HG02970 (cell line): ENCODE data around the gene OSBPL2.

Experiments used
- ATAC-seq: cut with Tn5 transposase; IDR thresholded peaks from one replicate; pipeline ENCODE4 v1.9.1; 2021; ENCODE audit warnings: mild to moderate bottlenecking, moderate library complexity, moderate number of reproducible peaks; ENCODE audit not compliant: unreplicated experiment, low FRiP score

The OSBPL2 gene

DNA sequence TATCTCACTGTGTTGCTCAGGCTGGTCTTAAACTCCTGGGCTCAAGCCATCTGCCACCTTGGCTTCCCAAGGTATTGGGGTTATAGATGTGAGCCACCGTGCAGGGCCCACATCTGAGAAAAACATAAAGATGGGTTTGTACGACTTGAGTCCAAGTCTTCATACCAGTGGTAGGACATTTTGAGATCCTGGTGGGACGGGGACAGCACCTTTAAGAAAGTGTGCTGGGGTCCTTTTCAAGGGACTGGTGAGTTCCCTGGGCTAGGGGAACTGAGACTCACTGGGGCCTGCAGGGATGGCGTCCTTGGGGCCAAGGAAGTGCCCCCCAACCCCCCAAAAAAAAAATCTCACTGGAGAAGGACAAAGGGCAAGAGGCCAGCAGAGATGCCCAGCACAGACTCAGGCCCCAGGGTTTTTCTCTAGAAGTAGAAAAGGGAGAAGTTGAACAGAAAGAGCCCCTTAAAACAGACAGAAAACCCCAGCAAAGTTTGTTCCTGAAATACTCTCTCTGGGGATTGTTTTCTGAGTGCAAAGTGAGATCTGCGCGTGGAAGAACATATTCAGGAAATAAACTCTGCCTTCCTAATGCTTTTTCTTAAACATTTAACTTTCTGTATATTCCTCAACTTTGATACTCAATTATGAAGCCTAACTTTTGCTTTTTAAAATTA lies 10.7 kb downstream of the OSBPL2 start:
- no peak for ATAC-seq

DNA sequence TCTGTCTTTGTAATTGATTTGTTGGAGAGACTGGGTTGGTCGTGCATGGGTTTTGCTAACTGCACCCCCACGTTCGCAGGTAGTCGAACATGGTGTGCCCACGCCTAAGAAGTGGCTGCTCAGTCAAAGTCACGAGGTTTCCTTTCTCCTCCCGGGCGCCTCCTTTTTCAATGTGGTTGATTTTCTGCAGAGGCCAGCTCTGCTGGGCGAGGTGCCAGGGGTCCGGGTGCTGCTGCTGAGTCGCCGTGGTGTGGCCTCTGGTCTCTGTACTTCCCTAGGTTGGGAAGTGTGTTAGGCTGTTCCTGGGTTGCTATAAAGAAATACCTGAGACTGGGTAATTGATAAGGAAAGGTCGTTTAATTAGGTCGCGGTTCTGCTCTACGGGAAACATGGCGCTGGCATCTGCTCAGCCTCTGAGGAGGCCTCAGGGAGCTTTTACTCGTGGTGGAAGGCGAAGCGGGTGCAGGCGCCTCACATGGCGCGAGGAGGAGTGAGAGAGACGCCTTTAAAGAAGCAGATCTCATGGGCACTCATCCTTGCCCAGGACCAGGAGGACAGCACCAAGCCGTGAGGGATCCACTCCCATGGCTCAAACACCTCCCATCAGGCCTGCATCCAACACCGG lies 14.1 kb downstream of the OSBPL2 start:
- ATAC-seq, result no peak

DNA sequence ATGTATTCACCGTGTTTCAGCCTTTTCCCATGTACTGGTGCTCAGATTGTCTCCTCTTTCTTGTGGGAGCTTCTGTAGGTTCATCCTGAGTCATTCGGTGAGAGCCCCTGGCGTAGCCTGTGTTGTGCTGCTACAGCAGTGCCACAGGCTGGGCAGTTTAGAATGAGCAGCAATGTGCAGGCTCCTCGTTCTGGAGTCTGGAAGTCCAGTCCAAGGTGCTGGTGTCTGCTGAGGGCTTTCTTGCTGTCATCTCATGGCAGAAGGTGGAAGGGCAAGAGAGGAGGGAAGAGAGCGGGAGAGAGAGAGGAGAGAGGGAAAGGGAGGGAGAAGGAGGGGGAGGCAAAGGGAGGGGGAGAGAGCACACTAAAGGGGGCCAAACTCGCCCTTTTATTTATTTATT lies 15.1 kb downstream of the OSBPL2 start:
- ATAC-seq, result no peak

DNA sequence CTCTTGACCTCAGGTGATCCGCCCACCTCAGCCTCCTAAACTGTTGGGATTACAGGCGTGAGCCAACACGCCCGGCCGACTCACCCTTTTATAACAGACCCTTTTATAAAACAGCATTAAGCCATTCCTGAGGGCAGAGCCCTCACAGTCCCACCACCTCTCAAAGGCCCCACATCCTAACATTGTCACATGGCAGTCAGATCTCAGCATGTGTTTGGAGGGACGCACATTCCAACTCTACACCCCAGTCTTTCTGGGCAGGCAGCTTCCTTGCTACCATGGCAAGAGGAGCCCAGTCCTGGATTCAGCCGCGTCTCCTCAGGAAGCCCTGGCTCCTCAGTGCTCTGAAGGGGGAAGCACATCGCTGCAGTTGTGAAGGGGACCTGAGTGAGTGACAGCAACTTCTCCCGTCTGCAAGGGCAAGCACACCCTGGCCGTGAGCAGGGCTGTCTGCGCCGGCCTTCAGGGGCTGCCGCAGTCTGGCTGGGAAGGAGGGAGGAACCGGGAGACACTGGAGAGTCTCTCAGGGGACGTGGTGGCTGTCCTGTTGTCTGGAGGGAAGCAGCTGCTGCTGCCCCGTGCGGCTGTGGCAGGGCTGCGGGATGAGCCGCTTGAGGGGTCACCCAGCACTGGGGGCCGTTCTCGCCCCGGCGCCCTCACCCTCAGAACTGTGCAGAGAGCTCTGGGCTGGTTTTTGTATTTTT lies 15.9 kb downstream of the OSBPL2 start:
- no peak for ATAC-seq

DNA sequence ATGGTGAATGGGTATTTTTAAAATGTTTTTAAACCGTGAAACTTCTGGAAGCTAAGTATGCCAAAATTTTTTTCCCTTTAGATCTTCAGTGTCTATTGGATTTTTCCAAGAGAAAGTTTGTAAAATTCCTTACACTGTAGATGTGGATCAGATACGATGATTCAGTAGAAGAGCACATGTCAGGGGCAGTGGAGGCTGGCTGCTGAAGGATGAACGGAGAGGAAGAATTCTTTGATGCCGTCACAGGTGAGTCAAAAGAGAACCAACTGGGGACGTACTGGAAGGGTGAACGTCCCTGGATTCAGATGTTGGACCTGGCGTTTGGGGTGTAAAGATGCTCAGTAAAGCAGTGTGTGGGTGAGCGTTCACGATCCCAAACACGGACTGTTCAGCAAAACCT lies 17.7 kb downstream of the OSBPL2 start:
- ATAC-seq, result no peak

DNA sequence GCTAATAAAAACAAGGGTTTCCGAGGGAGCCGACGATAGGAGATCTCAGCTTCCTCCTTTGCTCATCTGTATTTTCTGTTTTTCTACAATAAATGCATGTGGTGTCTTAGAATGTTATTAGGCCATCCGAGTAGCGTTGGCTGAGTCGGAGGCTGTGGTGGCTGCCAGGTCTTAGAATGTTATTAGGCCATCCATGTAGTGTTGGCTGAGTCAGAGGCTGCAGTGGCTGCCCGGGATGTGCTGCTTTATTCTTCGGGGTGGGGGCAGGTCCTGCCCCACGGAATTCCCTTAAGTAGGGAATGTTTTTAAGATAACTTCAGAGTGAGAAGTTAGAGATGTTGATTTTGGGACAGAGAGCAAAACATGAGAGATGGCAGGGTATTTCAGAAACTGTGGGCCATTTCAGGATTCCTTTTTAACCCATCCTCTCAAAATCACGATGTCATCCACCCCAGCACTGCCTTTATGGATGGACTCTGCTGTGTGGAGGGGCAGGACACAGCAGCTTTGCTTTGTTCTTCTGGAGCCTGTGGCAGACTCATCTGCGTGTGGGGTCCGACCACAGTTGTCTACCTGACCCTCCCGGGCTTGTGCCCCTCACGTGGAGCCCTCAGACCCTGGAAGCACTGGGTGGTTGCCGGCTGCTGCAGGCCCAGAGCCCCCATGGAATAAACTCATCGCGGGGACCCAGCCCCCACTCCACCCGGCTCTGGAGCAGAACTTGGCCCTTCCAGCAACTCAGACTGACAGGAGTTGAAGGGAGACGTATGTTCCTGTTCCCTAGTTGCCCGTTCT lies 20.4 kb downstream of the OSBPL2 start:
- ATAC-seq, result no peak

DNA sequence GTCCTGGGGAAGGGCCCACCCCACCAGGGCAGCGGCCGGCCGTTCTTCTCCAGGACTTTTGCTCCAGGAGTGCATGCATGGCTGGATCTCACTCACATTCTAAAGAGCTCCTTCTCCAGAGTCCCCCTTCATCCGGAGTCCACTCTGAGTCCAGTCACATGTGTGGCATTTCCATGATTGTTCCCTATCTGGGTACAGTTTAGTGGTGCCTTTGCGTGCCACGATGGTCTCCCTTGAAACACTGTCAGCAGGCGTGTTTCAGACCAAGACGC lies 20.9 kb downstream of the OSBPL2 start:
- ATAC-seq, result no peak

DNA sequence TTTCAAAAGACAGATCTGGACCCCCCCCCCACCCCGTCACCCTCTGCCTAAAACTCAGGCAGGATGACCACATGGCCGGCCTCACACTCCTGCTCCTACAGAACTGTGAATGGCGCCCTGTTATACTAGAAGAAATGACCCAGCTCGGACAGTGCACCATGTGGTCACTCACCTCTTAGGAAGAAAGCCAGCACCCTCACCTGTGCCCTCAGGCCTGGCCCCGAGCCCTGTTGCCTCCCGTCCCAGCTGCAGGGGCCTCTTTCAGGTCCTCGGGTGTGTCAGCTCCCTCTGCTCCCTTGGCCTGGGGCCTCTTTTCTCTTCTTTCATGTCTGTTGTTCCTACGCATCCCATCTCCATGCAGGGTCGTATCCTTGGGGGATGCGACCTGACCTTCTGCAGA lies 23.7 kb downstream of the OSBPL2 start:
- ATAC-seq, result no peak

DNA sequence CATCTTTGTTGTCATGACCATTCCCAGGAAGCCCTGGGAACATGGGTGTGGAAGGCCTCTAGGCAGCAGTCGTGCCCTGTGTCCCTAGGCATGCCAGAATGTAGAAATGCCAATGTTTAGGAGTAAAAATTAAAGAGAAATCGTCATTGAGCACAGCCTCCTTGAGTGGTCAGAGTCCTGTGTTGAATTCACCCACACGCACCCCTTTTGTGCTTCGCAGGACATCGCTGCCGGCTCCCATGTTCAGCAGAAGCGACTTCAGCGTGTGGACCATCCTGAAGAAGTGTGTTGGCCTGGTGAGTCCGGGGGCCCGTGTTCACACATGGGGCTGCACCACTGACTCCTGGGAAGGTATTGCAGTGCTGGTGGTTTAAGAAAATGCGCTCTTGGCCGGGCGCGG lies 25.1 kb downstream of the OSBPL2 start:
- no peak for ATAC-seq

DNA sequence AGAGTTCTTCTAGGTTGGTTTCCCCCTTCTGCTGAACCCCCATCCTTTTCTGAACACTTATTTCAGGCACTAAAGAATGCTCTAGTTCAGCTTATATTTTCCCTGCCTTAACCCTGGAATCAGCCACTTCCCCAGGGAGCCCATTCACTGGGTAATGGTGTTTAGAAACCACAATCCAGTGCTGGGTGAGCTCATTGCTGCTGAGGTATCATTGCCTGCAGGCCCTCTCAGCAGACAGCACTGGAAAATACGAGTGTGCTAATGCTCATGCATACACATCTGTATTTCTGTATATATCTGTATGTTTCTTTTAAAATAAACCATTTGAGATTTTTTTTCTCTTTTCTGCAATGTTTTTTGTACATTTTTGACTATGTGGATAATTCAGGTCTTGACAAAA lies 27.0 kb downstream of the OSBPL2 start:
- no peak for ATAC-seq

DNA sequence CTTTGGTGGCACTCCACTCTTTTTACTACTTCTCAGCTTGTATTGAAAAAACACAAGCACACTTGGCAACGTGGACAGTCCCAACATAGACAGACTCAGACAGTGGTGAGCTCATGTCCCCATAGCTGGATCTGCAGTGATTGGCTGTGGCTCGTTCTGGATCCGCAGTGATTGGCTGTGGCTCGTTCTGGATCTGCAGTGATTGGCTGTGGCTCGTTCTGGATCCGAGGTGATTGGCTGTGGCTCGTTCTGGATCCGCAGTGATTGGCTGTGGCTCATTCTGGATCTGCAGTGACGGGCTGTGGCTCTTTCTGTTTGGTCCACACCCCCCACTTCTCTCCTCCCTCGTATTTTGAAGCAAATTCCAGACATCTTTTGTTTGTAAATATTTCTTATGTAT lies 28.0 kb downstream of the OSBPL2 start:
- no peak for ATAC-seq

DNA sequence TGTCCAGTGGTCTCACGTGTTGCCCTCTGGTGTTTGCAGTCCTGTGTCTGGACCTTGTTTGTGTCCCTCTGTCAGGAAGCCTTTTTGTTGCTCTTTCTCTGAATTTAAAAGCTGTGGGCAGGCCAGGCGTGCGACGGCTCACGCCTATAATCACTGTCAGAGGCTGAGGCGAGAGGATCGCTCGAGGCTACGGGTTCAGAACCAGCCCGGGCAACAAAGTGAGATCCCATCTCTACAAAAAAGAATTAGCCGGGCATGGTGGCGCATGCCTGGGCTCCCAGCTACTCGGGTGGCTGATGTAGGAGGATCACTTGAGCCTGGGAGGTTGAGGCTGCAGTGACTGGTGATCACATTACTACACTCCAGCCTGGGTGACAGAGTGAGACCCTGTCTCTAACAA lies 28.5 kb downstream of the OSBPL2 start:
- ATAC-seq, result no peak

DNA sequence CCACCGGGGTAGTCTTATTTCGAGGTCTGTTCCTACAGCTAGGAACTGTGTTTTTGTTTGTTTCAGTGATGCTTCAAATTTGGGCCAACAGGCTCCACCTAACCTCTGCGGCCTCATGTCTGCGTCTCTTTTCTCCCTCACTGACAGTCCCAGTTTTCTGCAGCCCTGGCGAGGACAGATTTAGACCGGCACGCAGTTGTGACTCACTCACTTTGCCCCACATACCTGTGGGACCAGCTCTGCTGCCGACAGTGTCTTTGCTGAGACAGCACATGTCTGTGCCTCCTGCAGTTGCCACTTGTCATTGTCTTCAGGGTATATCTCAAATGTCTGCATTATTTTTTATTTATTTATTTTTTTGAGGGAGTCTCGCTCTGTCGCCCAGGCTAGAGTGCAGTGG lies 29.2 kb downstream of the OSBPL2 start:
- no peak for ATAC-seq

DNA sequence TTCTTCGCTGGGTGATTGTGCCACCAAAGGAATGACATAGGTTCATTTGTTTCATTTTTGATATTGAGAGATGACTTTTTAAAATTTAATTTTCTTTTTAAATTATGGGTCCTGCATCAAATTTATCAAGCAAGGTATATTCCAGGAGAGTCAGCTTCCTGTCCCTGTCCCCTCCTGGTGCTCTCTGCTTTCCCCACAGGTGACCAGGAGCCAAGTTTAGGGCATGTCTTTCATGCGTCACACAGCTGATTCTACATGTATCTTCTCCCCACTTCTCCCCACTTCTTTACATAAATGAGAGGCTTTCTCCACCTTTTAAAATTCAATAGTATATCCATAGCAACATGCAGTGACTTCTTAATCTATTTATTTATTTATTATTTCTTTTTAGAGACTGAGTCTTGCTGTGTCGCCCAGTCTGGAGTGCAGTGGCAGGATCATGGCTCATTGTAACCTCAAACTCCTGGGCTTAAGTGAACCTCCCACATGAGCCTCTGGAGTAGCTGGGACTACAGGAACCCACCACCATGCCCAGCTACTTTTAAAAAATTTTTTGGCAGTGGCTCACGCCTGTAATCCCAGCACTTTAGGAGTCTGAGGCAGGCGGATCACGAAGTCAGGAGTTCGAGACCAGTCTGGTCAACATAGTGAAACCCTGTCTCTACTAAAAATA lies 30.0 kb downstream of the OSBPL2 start:
- ATAC-seq, result no peak

DNA sequence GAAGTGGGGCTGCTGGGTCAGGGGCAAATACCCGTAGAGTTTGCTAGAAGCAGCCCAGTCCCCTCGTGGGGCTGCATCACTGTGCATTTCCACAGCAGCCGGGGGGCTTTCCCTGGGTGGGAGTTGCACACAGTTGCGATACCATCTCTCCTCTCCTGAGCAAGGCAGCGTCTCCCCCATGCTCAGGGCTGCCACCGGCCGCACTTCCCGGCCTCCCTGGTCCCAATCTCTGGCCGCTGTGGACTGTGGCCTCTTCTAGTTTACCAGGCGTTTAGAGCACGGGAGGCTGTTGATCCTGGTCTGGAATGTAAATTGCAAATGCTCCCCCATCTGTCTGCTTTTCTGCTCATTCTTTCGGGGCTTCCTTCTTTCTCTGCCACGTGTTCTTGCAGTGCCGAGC lies 31.1 kb downstream of the OSBPL2 start:
- no peak for ATAC-seq

DNA sequence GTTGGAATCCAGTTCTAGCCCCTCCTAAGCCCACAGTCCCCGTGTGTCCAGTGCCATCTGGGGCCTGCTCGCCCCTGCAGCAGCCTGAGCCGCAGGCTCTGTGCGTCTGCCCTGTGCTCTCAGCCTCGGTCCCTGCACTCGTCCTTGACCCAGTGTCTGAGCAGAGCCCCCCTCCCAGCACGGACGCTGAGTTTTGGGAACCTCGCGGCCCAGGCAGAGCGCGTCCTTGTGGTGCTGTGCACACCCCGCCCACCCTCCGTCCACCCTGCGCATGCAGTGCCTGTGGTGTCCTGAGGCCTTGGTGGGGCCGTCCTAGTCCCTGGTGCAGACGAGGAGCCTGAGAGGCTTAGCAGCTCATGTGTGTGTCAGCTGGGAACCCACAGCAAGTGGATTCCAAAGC lies 31.6 kb downstream of the OSBPL2 start:
- ATAC-seq, result no peak

DNA sequence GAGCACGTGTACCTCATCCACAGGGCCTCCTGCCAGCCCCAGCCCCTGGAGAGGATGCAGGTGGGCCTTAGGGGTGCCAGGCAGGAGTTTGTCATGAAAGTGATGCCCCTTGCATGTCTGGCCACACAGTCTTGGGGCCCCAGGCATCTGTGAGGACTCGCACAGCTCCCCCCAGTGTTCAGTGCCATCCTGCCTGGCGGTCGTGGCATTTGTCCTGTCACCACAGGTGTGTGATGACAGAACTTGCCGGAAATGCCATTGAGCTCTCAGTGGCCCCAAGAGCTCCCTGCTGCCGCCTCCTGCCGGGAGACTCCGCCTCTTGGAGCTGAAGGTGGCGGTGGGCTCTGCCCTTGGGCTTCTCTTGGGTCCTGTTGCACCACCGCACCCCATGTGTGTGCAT lies 33.9 kb downstream of the OSBPL2 start:
- no peak for ATAC-seq

DNA sequence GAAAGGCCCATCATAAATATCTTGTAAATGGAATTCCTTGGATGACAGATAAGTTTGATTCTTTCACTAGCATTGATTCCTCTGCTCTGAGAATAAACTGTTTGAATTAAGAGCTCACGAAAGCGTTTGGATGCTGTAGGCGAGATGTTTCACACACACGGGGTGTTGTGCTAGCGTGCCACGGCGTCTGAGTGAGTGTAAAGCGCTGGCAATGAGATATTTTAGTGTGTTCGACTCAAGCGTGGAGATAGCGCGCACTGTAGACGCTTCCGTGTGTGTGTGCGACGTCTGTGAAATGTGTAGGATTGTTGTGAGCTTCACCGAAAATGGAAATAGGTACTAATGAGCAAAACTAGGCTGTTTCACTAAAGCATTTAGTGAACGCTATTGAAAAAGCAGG lies 35.1 kb downstream of the OSBPL2 start:
- no peak for ATAC-seq

DNA sequence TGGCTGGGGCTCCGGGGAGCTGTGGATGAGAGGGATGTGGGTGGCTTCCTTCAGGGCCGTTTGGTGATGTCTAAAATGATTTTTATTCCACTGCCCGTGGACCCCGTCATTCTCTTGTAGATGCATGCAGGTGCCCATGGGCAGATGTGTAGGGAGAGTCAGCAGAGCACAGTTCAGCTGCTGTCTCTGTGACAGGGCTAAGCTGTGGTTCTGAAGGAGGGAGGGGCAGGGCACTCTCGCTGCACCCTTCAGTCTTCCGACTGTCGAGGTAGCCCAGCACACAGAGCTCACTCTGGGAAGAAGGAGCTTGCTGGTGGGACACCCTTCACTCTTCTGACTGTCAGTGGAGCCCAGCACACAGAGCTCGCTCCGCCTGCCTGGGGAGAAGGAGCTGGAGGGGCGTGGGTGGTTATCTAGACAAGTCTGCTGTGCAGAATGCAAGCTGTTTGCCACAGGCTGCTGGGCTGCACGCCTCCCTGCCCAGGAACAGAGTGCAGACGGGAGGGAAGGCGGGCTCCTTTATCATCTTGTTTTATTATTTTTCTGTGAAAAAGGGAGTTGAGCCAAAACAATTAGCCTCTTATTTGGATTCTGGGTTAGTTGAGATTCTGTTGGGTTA lies 36.1 kb downstream of the OSBPL2 start:
- ATAC-seq, result no peak

DNA sequence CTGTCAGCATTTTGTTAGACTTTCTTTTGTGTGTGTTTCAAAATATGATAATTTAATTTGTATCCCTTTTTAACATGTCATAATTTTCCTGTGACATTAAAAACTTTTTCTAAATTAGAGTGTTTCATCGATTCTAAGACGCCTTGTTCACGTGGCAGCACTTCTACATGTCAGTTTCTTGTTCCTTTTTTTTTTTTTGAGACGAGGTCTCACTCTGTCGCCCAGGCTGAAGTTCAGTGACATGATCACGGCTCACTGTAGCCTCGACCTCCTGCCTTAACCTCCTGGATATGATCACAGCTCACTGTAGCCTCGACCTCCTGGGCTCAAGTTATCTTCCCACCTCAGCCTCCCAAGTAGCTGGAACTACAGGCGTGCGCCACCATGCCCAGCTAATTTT lies 36.9 kb downstream of the OSBPL2 start:
- no peak for ATAC-seq

DNA sequence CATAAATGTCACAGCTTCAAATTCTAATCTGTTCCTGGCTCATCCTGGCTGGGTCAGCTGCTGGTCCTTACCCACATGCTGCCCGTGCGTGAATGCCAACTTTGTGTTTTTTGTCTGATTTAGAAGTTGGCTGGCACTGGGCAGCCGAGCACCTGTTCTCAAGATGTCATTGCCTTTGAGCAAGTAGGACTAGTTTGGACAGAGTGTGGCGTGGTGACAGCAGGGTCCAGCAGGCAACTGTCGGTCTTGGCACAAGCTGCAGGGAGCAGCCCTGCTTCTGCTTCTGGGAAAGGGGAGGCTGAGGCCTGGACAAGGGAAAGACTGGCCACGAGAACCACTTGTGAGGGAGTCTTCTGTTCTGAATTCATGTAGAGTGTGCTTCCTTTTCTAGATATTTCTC lies 38.1 kb downstream of the OSBPL2 start:
- ATAC-seq, result no peak
